Activated T-helper 9 cell treated with anti-CD3 and anti-CD28 coated beads, Interleukin-2, amount 50 U/mL, for 16 hours (primary cell): ENCODE data around the gene PRDM12.

Experiments used
- DNase-seq: peaks from one replicate; pipeline ENCODE4 v3.0.0-alpha.2; 2020; ENCODE audit warnings: low read depth

The PRDM12 gene

GRCh38 chr9:130664251-130665028, at the start of gene PRDM12:
TSS of gene PRDM12 (plus strand) at chr9:130664594. CDS start at chr9:130664654, 60 bp downstream.
- no peak for DNase-seq

- no peak for DNase-seq
Measured at GRCh38 chr9:130616451-130616850, 47.9 kb upstream of the PRDM12 start.

- no peak for DNase-seq
Measured at GRCh38 chr9:130623466-130623865, 40.9 kb upstream of the PRDM12 start.

- no peak for DNase-seq
Measured at GRCh38 chr9:130624154-130624553, 40.2 kb upstream of the PRDM12 start.

GRCh38 chr9:130626249-130626996, 38.0 kb upstream of the PRDM12 start:
- DNase-seq, result no peak

GRCh38 chr9:130627051-130627450, 37.3 kb upstream of the PRDM12 start:
- DNase-seq, result no peak

GRCh38 chr9:130627896-130628792, 36.2 kb upstream of the PRDM12 start:
- DNase-seq, result no peak

- no peak for DNase-seq
Measured at GRCh38 chr9:130629443-130630070, 34.8 kb upstream of the PRDM12 start.

- DNase-seq, result no peak
Measured at GRCh38 chr9:130630071-130630450, 34.3 kb upstream of the PRDM12 start.

- DNase-seq, result no peak
Measured at GRCh38 chr9:130630506-130631330, 33.7 kb upstream of the PRDM12 start.

- no peak for DNase-seq
Measured at GRCh38 chr9:130631331-130632080, 32.9 kb upstream of the PRDM12 start.

GRCh38 chr9:130632081-130632710, 32.2 kb upstream of the PRDM12 start:
- no peak for DNase-seq

- DNase-seq, result no peak
Measured at GRCh38 chr9:130632841-130633240, 31.6 kb upstream of the PRDM12 start.

GRCh38 chr9:130633336-130634190, 30.8 kb upstream of the PRDM12 start:
- DNase-seq, result no peak

- DNase-seq, result no peak
Measured at GRCh38 chr9:130634191-130634768, 30.1 kb upstream of the PRDM12 start.

GRCh38 chr9:130634801-130635200, 29.6 kb upstream of the PRDM12 start:
- no peak for DNase-seq

GRCh38 chr9:130635306-130635705, 29.1 kb upstream of the PRDM12 start:
- no peak for DNase-seq
